GM13977 (cell line): Measurements from ENCODE around the gene TBC1D10A.

ENCODE experiments used
- DNase-seq: peaks from one replicate; pipeline ENCODE4 v3.0.0; 2012; ENCODE audit warnings: low spot score
- CTCF ChIP-seq: IDR thresholded peaks from 2 replicates; pipeline ENCODE4 v1.5.1; 2012; ENCODE audit warnings: mild to moderate bottlenecking, control low read depth; ENCODE audit not compliant: insufficient read depth; ENCODE audit errors: extremely low read depth, missing control alignments
- in situ Hi-C: fragments of 300-500 bp; cut with MboI; formaldehyde crosslinking; loops from one replicate; pipeline ENCODE4 v1.12.0; 2022; ENCODE audit warnings: low sequenced_read_pairs, low pct_unique_long_range_greater_than_20kb, mixed read lengths, inconsistent platforms; ENCODE audit not compliant: unreplicated experiment

Gene TBC1D10A

DNA sequence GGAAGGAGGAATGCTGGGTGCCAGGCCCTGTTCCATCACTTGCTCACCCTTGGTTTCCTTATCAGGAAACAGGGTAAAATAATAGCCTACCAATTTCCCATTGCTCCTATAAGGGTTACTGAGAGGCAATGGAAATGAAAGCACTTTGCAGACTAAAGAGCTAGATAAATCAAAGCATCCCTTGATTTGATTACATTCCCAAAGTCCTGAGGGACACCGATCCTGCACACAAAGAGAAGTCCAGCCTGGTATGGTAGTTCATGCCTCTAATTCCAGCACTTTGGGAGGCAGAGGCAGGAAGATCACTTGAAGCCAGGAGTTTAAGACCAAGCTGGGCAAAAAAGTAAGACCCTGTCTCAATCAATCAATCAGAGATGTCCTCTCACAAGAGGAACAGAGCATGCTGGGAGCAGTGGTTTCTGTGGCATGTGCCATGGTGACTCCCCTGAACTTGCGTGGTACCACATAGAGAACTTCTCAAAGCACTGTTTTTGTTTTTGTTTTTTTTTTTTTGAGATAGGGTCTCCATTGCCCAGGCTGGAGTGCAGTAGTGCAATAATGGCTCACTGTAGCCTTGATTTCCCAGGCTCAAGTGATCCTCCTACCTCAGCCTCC is 10.7 kb downstream of the TBC1D10A start:
- in situ Hi-C loops, result no loop called here

GRCh38 chr22:30314915-30315314 is 11.8 kb downstream of the TBC1D10A start:
- in situ Hi-C loops, result no loop called here
- TF ChIP-seq CTCF, result no peak

More for the DNA sequence above, 10.7 kb downstream of the TBC1D10A start:
- TF ChIP-seq CTCF, result no peak
- DNase-seq, result no peak

DNA sequence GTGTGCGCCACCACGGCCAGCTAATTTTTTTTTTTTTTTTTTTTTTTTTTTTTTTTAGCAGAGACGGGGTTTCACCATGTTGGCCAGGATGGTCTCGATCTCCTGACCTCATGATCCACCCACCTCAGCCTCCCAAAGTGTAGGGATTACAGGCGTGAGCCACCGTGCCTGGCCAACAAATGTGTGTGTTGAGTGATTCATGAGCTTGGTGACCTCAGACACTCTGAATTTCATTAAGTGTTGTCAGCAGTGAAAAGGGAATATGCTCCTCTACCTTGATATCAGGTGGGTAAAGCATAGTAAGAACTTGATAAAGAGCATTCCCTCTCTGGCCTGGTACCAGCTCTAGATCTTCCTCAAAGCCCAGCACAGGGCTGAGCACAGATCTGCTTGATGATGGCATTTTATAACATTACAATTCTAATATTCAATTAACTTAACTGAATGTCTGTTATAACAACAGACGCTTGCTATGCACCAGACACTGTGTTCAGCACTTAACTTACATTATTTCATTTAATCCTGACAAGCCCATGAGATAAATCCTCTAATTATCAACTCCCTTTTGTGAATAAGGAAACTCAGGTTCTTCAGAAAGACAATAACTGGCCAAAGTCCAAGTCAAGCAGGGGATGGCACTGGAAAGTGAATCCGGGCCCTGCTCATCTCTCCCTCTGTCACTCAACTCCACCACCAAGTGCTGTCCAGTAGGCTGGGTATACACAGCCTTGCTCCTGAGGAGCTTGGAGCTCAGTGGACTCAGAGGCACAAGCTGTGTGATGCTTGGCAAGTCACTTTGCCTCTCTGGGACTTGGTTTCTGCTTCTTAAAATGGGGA is 13.0 kb downstream of the TBC1D10A start:
- no peak for TF ChIP-seq CTCF
- in situ Hi-C loops, result no loop called here
- DNase-seq, result no peak

More at GRCh38 chr22:30314915-30315314, 11.8 kb downstream of the TBC1D10A start:
- DNase-seq, result no peak

GRCh38 chr22:30312053-30312452 is 14.7 kb downstream of the TBC1D10A start:
- in situ Hi-C loops, result no loop called here
- no peak for TF ChIP-seq CTCF
- DNase-seq, result no peak

- no peak for DNase-seq
- in situ Hi-C loops, result no loop called here
- TF ChIP-seq CTCF, result no peak
Observed at GRCh38 chr22:30310881-30311771, 15.6 kb downstream of the TBC1D10A start.
